ENCODE results near the gene OR13A1. TPM values are rescaled to one million over a fixed set of nuclear protein-coding genes. Genes with fewer than 3 reads are reported as not detected.
"Not testable (repeated sequence)": the region's sequence is repeated elsewhere in the genome, so short reads cannot be mapped to it uniquely, and the experiment has no call there.

Gene OR13A1
- total RNA-seq, 1 experiment from 2014 or later = not detected

DNA sequence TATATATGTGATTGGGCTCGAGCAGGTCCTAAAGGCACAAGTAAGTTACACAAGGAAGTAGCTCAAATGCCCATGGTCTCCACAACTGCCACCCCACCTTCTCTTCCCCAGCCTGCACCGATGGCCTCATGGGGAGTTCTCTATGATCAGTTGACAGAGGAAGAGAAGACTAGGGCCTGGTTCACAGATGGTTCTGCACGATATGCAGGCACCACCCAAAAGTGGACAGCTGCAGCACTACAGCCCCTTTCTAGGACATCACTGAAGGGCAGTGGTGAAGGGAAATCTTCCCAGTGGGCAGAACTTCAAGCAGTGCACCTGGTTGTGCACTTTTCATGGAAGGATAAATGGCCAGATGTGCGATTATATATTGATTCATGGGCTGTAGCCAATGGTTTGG is 25.0 kb upstream of the OR13A1 start:
- intact Hi-C loops (cut with micrococcal nuclease; ENCODE audit: unreplicated experiment); H3K27me3 Mint-ChIP-seq (ENCODE audit: insufficient read depth, unreplicated experiment); BruUV-seq (replicated peaks); H3K27me3 ChIP-seq (replicated peaks; ENCODE audit: control insufficient read depth, insufficient read depth, low read length); H3K27ac Mint-ChIP-seq (ENCODE audit: unreplicated experiment); CTCF ChIA-PET; H3K9me3 ChIP-seq; H3K36me3 ChIP-seq (ENCODE audit: control insufficient read depth, insufficient read depth, low read length); H3K4me1 Mint-ChIP-seq (ENCODE audit: low read depth, unreplicated experiment); H3K4me3 Mint-ChIP-seq (ENCODE audit: unreplicated experiment); H3K36me3 Mint-ChIP-seq (ENCODE audit: insufficient read depth, unreplicated experiment); H3K4me1 ChIP-seq; H3K4me3 ChIP-seq (ENCODE audit: low read depth, low read length); DNase-seq; POLR2A ChIA-PET: not testable (repeated sequence)
- peaks cover 21% of the 10 kb centered on the region for H3K9me3 Mint-ChIP-seq (ENCODE audit: unreplicated experiment)

DNA sequence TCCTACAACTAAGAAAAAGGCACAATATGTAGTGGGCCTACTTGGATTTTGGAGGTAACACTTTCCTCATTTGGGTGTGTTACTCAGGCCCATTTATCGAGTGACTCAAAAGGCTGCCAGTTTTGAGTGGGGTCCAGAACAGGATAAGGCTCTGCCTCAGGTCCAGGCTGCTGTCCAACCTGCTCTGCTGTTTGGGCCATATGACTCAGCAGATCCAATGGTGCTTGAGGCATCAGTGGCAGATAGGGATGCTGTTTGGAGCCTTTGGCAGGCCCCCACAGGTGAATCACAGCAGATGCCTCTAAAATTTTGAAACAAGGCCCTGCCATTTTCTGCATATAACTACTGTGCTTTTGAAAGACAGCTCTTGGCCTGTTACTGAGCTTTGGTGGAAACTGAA is 24.5 kb upstream of the OR13A1 start:
- no peaks in the 10 kb centered on the region for H3K4me1 ChIP-seq
- no TSS peak for BruUV-seq (replicated peaks)
- no peak overlapping the region for H3K27ac Mint-ChIP-seq (ENCODE audit: unreplicated experiment)
- no peaks in the 10 kb centered on the region for H3K36me3 Mint-ChIP-seq (ENCODE audit: insufficient read depth, unreplicated experiment)
- H3K4me3 Mint-ChIP-seq (ENCODE audit: unreplicated experiment) = no peak overlapping the region
- ChIA-PET POLR2A (no interaction called here), CTCF (no interaction called here)
- no peaks in the 10 kb centered on the region for H3K9me3 ChIP-seq
- no peaks in the 10 kb centered on the region for H3K4me1 Mint-ChIP-seq (ENCODE audit: low read depth, unreplicated experiment)
- peaks cover 21% of the 10 kb centered on the region for H3K9me3 Mint-ChIP-seq (ENCODE audit: unreplicated experiment)
- no peaks in the 10 kb centered on the region for H3K27me3 ChIP-seq (replicated peaks; ENCODE audit: control insufficient read depth, insufficient read depth, low read length)
- TF ChIP-seq CTCF (IDR thresholded peaks at IDR 0.05; ENCODE audit: insufficient read depth in 1 of 2, low read depth in 1 of 2, low read length in 1 of 2, severe bottlenecking in 1 of 2, unreplicated experiment in 1 of 2) = no peak
- H3K4me3 ChIP-seq (ENCODE audit: low read depth, low read length) = no peak overlapping the region
- no peak for DNase-seq
- intact Hi-C loops (cut with micrococcal nuclease; ENCODE audit: unreplicated experiment) = no loop called here
- peaks cover 5% of the 10 kb centered on the region for H3K27me3 Mint-ChIP-seq (ENCODE audit: insufficient read depth, unreplicated experiment)
- H3K36me3 ChIP-seq (ENCODE audit: control insufficient read depth, insufficient read depth, low read length) = no peaks in the 10 kb centered on the region

DNA sequence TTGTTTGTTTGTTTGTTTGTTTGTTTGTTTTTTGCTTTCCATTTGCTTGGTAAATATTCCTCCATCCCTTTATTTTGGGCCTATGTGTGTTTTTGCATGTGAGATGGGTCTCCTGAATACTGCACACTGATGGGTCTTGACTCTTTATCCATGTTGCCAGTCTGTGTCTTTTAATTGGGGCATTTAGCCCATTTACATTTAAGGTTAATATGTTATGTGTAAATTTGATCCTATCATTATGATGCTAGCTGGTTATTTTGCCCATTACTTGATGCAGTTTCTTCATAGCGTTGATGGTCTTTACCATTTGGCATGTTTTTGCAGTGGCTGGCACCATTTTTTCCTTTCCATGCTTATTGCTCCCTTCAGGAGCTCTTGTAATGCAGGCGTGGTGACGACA is 16.4 kb upstream of the OR13A1 start:
- DNase-seq; H3K4me3 Mint-ChIP-seq (ENCODE audit: unreplicated experiment); H3K4me1 Mint-ChIP-seq (ENCODE audit: low read depth, unreplicated experiment); POLR2A ChIA-PET; H3K36me3 ChIP-seq (ENCODE audit: control insufficient read depth, insufficient read depth, low read length); H3K4me1 ChIP-seq; H3K9me3 Mint-ChIP-seq (ENCODE audit: unreplicated experiment); BruUV-seq (replicated peaks); intact Hi-C loops (cut with micrococcal nuclease; ENCODE audit: unreplicated experiment); CTCF ChIA-PET; H3K27ac Mint-ChIP-seq (ENCODE audit: unreplicated experiment); H3K27me3 ChIP-seq (replicated peaks; ENCODE audit: control insufficient read depth, insufficient read depth, low read length); H3K9me3 ChIP-seq; H3K4me3 ChIP-seq (ENCODE audit: low read depth, low read length); H3K36me3 Mint-ChIP-seq (ENCODE audit: insufficient read depth, unreplicated experiment): not testable (repeated sequence)
- H3K27me3 Mint-ChIP-seq (ENCODE audit: insufficient read depth, unreplicated experiment) = peaks cover 11% of the 10 kb centered on the region

DNA sequence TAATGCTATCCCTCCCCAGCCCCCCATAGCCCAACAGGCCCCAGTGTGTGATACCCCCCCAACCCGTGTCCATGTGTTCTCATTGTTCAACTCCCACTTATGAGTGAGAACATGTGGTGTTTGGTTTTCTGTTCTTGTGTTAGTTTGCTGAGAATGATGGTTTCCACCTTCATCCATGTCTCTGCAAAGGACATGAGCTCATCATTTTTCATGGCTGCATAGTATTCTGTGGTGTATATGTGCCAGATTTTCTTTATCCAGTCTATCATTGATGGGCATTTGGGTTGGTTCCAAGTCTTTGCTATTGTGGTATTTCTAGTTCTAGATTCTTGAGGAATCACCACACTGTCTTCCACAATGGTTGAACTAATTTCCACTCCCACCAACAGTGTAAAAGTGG is 11.5 kb upstream of the OR13A1 start:
- H3K27me3 ChIP-seq (replicated peaks; ENCODE audit: control insufficient read depth, insufficient read depth, low read length); H3K9me3 ChIP-seq; H3K4me3 Mint-ChIP-seq (ENCODE audit: unreplicated experiment); H3K27ac Mint-ChIP-seq (ENCODE audit: unreplicated experiment); H3K4me1 ChIP-seq; H3K4me3 ChIP-seq (ENCODE audit: low read depth, low read length); H3K4me1 Mint-ChIP-seq (ENCODE audit: low read depth, unreplicated experiment); BruUV-seq (replicated peaks); intact Hi-C loops (cut with micrococcal nuclease; ENCODE audit: unreplicated experiment); CTCF ChIA-PET; DNase-seq; POLR2A ChIA-PET; H3K36me3 ChIP-seq (ENCODE audit: control insufficient read depth, insufficient read depth, low read length); H3K36me3 Mint-ChIP-seq (ENCODE audit: insufficient read depth, unreplicated experiment); H3K9me3 Mint-ChIP-seq (ENCODE audit: unreplicated experiment): not testable (repeated sequence)
- peaks cover 10% of the 10 kb centered on the region for H3K27me3 Mint-ChIP-seq (ENCODE audit: insufficient read depth, unreplicated experiment)

Measured in Caco-2 (cell line).